Measurements from ENCODE around the gene KIF19.

GRCh38 chr17:74335529-74336062 lies 9.6 kb downstream of the KIF19 start:
- TF ChIP-seq CTCF (IDR thresholded peaks at IDR 0.05) (no peak), POLR2AphosphoS5 (IDR thresholded peaks at IDR 0.05) (no peak)

All from breast epithelium (tissue), 3 donors.